H1 (cell line): ENCODE results near the gene RPL3. TPM values are rescaled to one million over a fixed set of nuclear protein-coding genes. Genes with fewer than 3 reads are reported as not detected.

Source experiments
- BRCA1 ChIP-seq: IDR thresholded peaks from 2 replicates; pipeline ENCODE4 v1.6.1; 2012; ENCODE audit warnings: low read depth, low read length, improper control_type of control experiment
- CHD2 ChIP-seq: IDR thresholded peaks from 2 replicates; pipeline ENCODE4 v1.6.1; 2012; ENCODE audit warnings: low read length, improper control_type of control experiment
- CREB1 ChIP-seq: IDR thresholded peaks from 2 replicates; pipeline ENCODE4 v1.6.1; 2012; ENCODE audit warnings: inconsistent platforms
- CTBP2 ChIP-seq: IDR thresholded peaks from 2 replicates; pipeline ENCODE4 v1.7.0; 2011; ENCODE audit warnings: borderline replicate concordance, mild to moderate bottlenecking, moderate library complexity, mixed read lengths, low read length; ENCODE audit not compliant: insufficient read depth, insufficient read length
- EP300 ChIP-seq, 2 experiments: IDR thresholded peaks; 1 replicate in 1 of 2; 2 replicates in 1 of 2; pipeline ENCODE4 v1.6.1; 2011 to 2012; ENCODE audit warnings: low read depth in 2 of 2, low read length in 2 of 2, mild to moderate bottlenecking in 2 of 2, borderline replicate concordance in 1 of 2, inconsistent platforms in 1 of 2, moderate library complexity in 1 of 2
- HDAC6 ChIP-seq: IDR thresholded peaks from one replicate; pipeline ENCODE4 v1.7.1; 2012; ENCODE audit warnings: low read depth, mild to moderate bottlenecking, inconsistent platforms, low read length, moderate library complexity
- MAFK ChIP-seq: IDR thresholded peaks from 2 replicates; pipeline ENCODE4 v1.6.1; 2012; ENCODE audit warnings: low read depth, mild to moderate bottlenecking, improper control_type of control experiment, low read length
- MAX ChIP-seq: IDR thresholded peaks from 2 replicates; pipeline ENCODE4 v1.6.1; 2012; ENCODE audit warnings: inconsistent platforms
- POLR2AphosphoS5 ChIP-seq: IDR thresholded peaks from 2 replicates; pipeline ENCODE4 v1.6.1; 2011; ENCODE audit warnings: low read depth, low read length
- RFX5 ChIP-seq: IDR thresholded peaks from 2 replicates; pipeline ENCODE4 v1.6.1; 2011; ENCODE audit warnings: low read depth, low read length, improper control_type of control experiment, borderline replicate concordance
- RXRA ChIP-seq: IDR thresholded peaks from 2 replicates; pipeline ENCODE4 v1.6.1; 2011; ENCODE audit warnings: low read depth, mild to moderate bottlenecking, low read length, moderate library complexity; ENCODE audit not compliant: insufficient read depth
- SRF ChIP-seq: IDR thresholded peaks from 2 replicates; pipeline ENCODE4 v1.6.1; 2011; ENCODE audit warnings: mild to moderate bottlenecking, low read depth, low read length, moderate library complexity
- TEAD4 ChIP-seq: IDR thresholded peaks from 2 replicates; pipeline ENCODE4 v1.6.1; 2012; ENCODE audit warnings: low read depth, low read length, inconsistent platforms, mixed read lengths
- polyA plus RNA-seq, 7 experiments: library from polyadenylated mRNA; depleted of rRNA in 3 of 7; stranded (reverse) in 5 of 7; unstranded in 2 of 7; fragments of >200 nt in 5 of 7; fragments of 200-250 nt in 2 of 7; gene quantifications; 1 replicate in 5 of 7; 2 replicates in 1 of 7; 4 replicates in 1 of 7; pipeline versions ENCODE4 v1.2.1 to v1.2.3, GENCODE V29; 2011 to 2013; ENCODE audit warnings: missing spikeins in 2 of 7, mixed read lengths in 2 of 7
- total RNA-seq: library from RNA; stranded (reverse); fragmentation: NEBNext Ultra II Directional; extraction: Animal tissue kit (Norgen Biotek cat#: 25700); gene quantifications from 2 replicates; pipeline ENCODE4 v1.2.1, GENCODE V29; 2021

Gene RPL3
- total and polyA plus RNA-seq, 2 of the 8 experiments (the other 6 are each of a cell fraction or from before 2014, with no cell fraction given) = 2,865 to 5,466 TPM

DNA sequence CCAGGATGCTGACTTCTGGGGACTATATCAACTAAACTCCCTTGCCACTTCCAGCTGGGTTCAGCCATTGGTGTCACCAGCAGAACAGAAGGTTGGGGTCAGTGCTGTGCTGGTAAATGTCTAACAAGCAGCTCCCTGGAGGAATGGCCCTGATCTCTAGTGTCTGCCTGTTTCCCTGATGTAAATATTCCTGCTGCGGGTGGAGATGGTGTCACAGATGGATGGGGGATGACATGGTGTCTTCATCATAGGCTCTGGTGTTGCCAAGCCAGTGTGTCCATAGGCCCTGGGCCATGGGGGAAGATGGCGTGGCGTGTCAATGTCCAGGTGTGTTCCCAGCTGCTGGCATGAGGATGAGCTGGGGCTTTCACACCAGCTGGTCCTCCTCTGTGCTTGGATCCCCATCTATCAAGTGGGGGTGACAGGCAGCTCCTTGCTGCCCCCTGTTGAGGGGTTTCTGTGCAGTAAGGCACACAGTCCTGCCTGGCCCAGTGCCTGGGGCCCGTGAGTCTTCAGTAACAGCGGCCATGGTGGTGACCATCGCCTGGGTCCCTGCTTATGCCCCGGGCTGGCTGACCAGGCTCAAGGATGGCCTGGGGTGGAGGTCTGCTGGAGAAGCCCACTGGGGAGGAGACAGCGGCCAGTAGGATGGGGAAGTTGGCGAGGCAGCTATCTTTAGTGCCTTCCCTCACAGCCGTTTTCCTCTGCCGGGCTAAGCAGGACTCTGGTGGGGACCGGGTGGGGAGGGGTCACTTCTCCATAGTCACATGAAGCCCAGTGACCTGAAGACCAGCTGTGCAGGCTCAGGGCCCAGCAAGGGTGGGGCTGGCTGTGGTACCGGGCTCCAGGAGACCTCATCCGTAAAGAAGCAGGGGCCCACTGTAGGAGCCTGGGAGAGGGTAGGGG is 12.7 kb downstream of the RPL3 start (continued):
- TF ChIP-seq CTBP2 (no peak), MAX (no peak), POLR2AphosphoS5 (0 out of 2 replicates have a peak, but pooled peaks have one; percentile 17), EP300 (IDR thresholded peaks at IDR 0.05; ENCODE audit: borderline replicate concordance in 1 of 2, low read depth in 2 of 2, low read length in 2 of 2) (no peak), CHD2 (no peak), MAFK (no peak), RFX5 (no peak), BRCA1 (no peak), CREB1 (no peak), RXRA (no peak), HDAC6 (no peak), TEAD4 (no peak), SRF (no peak)
